Activated CD8-positive, alpha-beta memory T cell treated with anti-CD3 and anti-CD28 coated beads, Interleukin-2, amount 50 U/mL, for 1 hour (primary cell): ENCODE results near the gene UST.
"Not testable (repeated sequence)": the region's sequence is repeated elsewhere in the genome, so short reads cannot be mapped to it uniquely, and the experiment has no call there.

Source experiments
- DNase-seq: peaks from one replicate; pipeline ENCODE4 v3.0.0-alpha.2; 2020; ENCODE audit errors: extremely low read depth

The UST gene

GRCh38 chr6:148836751-148837150 lies 89.9 kb downstream of the UST start:
- no peak for DNase-seq

- no peak for DNase-seq
These were observed 91.1 kb downstream of the UST start for GRCh38 chr6:148837941-148838340.

DNA sequence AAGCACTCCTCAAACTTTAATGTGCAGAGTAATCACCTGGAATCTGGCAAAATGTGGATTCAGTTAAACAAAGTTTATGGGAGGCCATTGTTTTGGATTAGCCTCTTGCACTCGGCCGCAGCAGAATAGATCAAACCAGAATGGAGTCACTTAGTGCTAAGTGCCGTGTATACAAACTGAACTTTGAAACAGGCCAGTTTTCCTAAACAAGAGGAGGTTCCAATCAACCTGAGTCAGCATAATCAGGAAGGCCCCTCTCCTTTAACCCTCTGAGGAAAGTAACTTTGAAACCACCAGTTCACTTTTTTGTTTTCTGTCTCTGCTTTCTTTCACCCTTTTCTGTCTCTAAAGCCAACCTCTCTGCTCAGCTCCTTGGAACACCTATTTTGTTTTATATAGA lies 92.2 kb downstream of the UST start:
- no peak for DNase-seq

DNA sequence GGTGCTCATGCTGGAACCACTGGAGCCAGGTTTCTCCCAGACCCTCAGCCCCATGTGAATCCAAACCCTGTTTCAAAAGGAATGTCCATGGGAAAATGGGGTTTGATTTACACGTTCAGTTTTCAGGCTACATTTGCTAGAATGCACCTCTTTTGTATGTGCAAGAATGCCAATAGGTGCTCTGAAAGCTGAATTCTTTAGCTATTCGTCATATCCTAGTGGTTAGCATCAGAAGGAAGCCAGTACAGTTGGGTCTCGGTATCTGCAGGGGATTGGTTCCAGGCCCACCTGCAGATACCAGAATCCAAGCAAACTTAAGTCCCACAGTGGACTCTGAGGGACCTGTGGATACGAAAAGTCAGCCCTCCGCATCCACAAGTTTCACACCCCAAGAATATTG lies 93.4 kb downstream of the UST start:
- DNase-seq: no peak

- DNase-seq: no peak
These were observed 95.6 kb downstream of the UST start for GRCh38 chr6:148842296-148843019.

GRCh38 chr6:148845464-148845863 lies 98.6 kb downstream of the UST start:
- DNase-seq: no peak

DNA sequence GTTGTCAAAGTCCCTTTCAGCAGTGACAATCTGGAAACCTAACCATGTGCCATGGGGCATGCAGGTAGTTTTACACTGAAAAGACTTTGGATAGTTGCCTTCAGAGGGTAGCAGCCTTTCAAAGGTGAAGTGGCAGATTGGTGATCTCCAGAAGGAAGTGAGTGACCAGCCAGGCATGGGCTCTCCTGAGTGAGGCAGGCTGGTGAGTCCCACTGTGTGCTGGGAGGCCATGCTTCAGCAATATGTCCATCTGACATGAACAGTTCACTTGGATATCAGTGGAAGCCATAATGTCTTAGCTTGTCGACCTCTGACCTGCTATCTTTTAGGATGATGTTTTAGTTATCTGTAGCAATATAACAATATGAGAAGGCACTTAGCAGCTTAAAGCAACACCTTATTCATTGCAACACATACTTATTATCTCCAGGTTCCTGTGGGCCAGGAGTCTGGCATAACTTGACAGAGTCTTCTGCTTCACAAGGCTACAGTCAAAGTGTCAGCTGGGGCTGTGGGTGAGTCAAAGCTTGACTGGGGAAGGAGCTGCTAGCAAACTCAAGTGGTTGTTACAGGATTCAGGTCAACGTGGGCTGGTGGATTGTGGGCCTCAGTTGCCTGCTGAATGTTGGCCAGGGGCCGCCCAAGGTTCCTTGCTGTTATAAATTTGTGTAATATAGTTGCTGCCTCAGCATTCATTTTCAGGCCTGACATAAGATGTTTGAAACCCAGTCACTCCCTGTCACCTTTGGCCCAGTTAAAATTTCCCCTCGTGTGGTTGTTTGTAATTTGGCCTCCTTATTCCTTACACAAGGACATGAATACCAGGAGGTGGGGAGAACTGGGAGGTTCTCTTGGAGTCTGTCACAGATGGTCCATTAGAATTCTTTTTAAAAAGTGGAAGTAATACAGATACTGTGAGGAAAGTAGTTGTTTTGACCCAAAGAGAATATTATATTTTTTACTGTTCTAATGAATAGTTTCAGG lies 100.2 kb downstream of the UST start:
- DNase-seq: no peak

DNA sequence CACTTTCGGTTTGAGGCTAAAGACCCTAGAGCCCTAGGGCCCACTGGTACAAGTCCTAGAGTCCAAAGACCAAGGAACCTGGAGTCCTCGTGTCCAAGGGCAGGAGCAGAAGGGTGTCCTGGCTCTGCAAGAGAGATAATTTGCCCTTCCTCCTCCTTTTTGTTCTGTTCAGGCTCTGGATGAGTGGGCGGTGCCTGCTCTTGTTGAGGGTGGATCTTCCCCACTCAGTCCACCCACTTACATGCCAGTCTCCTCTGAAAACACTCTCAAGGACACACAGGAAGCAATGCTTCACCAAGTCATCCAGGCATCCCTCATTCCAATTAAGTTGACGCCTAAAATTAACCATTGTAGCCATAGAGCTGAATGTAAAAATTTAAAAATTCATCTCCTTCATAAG lies 102.1 kb downstream of the UST start:
- no peak for DNase-seq

DNA sequence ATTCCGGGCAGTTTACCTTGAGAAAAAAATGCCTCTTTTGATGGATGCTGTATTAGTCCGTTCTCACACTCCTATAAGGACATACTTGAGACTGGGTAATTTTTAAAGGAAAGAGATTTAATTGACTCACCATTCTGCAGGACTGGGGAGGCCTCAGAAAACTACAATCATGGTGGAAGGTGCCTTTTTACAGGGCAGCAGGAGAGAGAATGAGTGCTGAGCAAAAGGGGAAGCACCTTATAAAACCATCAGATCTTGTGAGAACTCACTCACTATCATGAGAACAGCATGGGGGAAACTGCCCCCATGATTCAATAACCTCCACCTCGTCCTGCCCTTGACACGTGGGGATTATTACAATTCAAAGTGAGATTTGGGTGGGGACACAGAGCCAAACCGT lies 102.6 kb downstream of the UST start:
- not testable (repeated sequence) for DNase-seq

- DNase-seq: no peak
These were observed 104.1 kb downstream of the UST start for GRCh38 chr6:148850964-148851363.

DNA sequence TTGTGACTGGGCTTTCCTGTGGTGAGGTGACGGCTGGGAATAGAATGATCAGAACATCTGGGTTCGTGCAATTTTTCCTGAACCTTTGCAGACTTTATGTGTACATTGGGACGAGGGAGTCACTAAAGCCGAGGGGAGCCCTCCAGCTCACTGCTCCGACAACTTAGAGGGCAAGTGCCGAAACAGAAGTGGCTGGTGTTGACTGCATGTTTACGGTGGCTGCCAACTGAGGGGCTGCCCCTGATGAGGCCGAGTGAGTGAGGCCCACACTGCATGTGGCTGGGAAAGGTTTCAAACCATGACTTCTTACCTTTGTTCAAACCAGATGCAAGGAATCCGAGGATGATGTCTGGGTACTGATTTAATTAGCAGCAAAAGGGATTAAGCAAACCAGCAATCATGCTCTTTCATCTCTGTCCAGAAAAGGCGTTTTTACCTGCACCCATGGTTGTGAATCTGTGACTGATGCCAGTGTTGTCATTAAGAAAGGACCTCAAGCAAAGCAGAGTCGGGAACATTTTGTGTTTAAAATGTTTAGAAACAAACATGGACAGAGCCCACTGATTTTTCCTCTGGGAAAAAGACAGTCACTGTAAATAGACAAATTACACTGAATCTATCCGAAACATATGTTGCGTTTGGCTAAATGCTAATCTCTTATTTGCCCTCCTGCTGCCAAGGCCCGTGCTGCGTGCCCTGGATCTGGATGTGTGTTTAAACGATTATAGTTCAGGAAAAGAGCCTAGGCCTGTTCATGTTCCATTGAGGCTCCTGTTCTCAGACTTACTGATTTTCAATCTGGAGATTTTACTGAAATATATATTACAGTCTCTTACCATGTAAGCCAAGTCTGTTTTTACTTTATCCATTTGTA lies 105.1 kb downstream of the UST start:
- DNase-seq: no peak

DNA sequence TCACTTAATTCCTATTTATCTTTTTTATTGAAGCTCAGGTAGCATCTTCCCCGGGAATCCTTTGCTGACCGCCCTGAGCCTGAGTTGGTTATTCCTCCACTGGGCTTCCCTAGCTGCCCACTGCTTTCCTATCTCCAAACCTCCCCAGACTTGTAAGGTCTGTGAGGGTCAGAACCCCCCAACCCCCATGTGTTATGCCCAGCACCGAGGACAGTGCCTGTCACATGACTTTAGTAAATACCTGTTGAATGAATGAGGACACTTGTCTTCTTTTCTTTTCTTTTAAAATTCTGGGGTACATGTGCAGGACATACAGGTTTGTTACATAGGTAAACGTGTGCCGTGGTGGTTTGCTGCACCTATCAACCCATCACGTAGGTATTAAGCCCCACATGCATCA lies 105.9 kb downstream of the UST start:
- DNase-seq: no peak

GRCh38 chr6:148853113-148853512 lies 106.3 kb downstream of the UST start:
- not testable (repeated sequence) for DNase-seq

- no peak for DNase-seq
These were observed 107.3 kb downstream of the UST start for GRCh38 chr6:148854096-148854495.

GRCh38 chr6:148854992-148855391 lies 108.2 kb downstream of the UST start:
- DNase-seq: no peak

- DNase-seq: no peak
These were observed 108.9 kb downstream of the UST start for GRCh38 chr6:148855744-148856143.

DNA sequence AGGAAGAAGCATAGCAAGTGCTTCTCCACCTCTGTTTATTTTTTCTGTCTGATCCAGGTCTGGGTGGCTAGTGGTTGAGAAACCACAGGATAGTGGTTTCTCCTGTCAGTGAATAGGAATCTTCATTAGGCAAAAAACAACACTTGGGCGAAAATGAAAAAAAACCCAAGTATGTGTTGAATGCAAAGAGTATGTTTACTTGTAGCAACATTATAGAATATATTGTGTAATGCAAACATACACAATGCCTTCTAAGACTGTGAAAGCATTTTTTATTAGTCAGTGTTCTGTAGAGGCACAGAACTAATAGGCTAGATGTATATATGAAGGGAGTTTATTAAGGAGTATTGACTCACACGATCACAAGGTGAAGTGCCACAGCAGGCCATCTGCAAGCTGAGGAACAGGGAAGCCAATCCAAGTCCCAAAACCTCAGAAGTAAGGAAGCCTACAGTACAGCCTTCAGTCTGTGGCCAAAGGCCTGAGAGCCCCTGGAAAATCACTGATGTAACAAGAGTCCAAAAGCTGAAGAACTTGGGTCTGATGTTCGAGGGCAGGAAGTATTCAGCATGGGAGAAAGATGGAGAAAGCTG lies 111.1 kb downstream of the UST start:
- no peak for DNase-seq

DNA sequence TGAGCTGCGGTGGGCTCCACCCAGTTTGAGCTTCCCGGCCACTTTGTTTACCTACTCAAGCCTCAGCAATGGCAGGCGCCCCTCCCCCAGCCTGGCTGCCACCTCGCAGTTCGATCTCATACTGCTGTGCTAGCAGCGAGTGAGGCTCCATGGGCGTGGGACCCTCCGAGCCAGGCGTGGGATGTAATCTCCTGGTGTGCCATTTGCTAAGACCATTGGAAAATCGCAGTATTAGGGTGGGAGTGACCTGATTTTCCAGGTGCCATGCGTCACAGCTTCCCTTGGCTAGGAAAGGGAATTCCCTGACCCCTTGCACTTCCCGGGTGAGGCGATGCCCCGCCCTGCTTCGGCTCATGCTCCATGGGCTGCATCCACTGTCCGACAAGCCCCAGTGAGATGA lies 117.3 kb downstream of the UST start:
- DNase-seq: not testable (repeated sequence)

DNA sequence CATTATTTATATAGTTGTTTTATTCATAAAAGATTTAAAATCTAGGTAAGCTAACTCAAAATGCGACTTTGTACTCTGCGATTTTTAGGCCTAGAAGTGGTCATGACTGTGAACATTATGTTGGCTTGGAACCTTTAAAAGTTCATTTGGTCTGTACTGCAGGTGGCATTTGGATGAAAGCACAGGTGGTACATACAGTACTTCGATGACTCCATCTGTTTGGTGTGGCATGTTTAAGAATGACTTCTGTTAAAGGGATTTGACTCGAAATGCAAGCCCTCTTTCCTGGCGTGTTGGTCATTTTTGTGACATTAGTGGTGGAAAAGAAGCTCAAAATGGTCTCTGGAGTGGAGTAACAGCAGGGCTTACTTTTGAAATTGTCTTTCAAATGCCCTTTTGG lies 118.1 kb downstream of the UST start:
- DNase-seq: no peak

DNA sequence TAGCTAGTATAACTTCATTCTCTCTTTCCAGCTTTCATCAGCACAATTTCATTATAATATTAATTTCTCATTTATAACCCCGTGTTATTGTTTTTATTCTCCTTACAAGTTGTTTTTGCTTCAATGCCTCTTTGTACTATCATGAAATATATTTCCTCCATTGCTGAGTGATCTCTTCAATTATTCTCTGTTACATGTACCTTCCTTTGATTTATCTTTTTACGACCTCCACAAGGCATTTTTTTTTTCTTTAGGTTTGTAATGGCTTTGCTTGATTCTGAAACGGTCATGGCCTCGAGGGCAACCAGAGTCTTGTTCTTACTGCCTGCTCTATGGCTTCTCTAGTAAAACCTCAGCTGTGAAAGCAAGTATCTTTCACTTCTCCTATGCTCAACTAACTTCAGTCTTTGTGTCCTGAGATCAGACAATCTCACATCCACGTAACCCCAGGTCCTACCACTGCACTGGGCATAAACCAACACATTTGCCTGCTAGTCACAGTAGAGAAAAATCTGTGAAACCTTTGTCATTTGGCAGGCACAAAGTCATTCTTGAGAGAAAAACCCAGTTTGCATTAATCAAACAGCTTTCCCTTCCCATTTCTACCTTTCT lies 119.9 kb downstream of the UST start:
- no peak for DNase-seq

DNA sequence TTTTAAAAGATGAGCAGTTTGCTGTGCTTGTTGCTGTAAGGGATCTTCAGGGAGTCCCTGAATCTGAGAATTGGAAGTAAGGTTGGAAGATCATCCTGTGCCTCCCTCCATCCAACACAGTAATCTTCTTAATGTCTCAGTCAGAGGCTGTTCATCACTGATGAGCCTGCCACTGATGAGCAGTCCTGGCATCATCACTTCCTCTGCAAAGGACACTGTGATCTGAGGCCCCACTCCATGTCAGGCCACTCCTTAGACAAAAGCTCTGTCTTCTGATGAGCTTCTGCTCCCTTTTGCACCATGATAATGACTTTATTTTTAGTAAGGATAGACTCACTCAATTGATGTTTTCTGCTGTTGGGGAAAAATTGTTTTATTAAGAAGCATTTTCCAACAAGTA lies 121.0 kb downstream of the UST start:
- DNase-seq: no peak
